ENCODE measurements around the gene SCARB1.

Gene SCARB1

GRCh38 chr12:124819080-124819479 lies 44.6 kb downstream of the SCARB1 start:
- DNase-seq, result no peak
- H3K36me3 ChIP-seq, result peaks cover 4% of the 10 kb centered on the region
- no peak for TF ChIP-seq CTCF (IDR thresholded peaks at IDR 0.05; ENCODE audit: low read depth, low read length)
- H3K4me3 ChIP-seq (ENCODE audit: low read depth, low read length), result no peak overlapping the region
- H3K27ac ChIP-seq, result no peak overlapping the region
- H3K27me3 ChIP-seq (ENCODE audit: insufficient read depth, low read depth, severe bottlenecking), result no peaks in the 10 kb centered on the region
- no peaks in the 10 kb centered on the region for H3K9me3 ChIP-seq (ENCODE audit: severe bottlenecking)

- Histone ChIP-seq H3K36me3 (peaks cover 16% of the 10 kb centered on the region), H3K9me3 (ENCODE audit: severe bottlenecking) (no peaks in the 10 kb centered on the region), H3K4me3 (ENCODE audit: low read depth, low read length) (no peak overlapping the region), H3K27ac (no peak overlapping the region), H3K27me3 (ENCODE audit: insufficient read depth, low read depth, severe bottlenecking) (no peaks in the 10 kb centered on the region)
- no peak for TF ChIP-seq CTCF (IDR thresholded peaks at IDR 0.05; ENCODE audit: low read depth, low read length)
- no peak for DNase-seq
Observed at GRCh38 chr12:124817076-124818000, 46.3 kb downstream of the SCARB1 start.

GRCh38 chr12:124816295-124816854 lies 47.3 kb downstream of the SCARB1 start:
- Histone ChIP-seq H3K27me3 (ENCODE audit: insufficient read depth, low read depth, severe bottlenecking) (no peaks in the 10 kb centered on the region), H3K4me3 (ENCODE audit: low read depth, low read length) (no peak overlapping the region), H3K9me3 (ENCODE audit: severe bottlenecking) (no peaks in the 10 kb centered on the region), H3K27ac (no peak overlapping the region), H3K36me3 (peaks cover 16% of the 10 kb centered on the region)
- DNase-seq, result no peak
- no peak for TF ChIP-seq CTCF (IDR thresholded peaks at IDR 0.05; ENCODE audit: low read depth, low read length)

GRCh38 chr12:124814741-124815613 lies 48.7 kb downstream of the SCARB1 start:
- no peak overlapping the region for H3K4me3 ChIP-seq (ENCODE audit: low read depth, low read length)
- H3K9me3 ChIP-seq (ENCODE audit: severe bottlenecking), result no peaks in the 10 kb centered on the region
- DNase-seq, result no peak
- TF ChIP-seq CTCF (IDR thresholded peaks at IDR 0.05; ENCODE audit: low read depth, low read length), result no peak
- H3K27me3 ChIP-seq (ENCODE audit: insufficient read depth, low read depth, severe bottlenecking), result no peaks in the 10 kb centered on the region
- H3K27ac ChIP-seq, result no peak overlapping the region
- peaks cover 16% of the 10 kb centered on the region for H3K36me3 ChIP-seq

- no peak overlapping the region for H3K4me3 ChIP-seq (ENCODE audit: low read depth, low read length)
- H3K9me3 ChIP-seq (ENCODE audit: severe bottlenecking), result no peaks in the 10 kb centered on the region
- DNase-seq, result no peak
- no peak for TF ChIP-seq CTCF (IDR thresholded peaks at IDR 0.05; ENCODE audit: low read depth, low read length)
- H3K27me3 ChIP-seq (ENCODE audit: insufficient read depth, low read depth, severe bottlenecking), result no peaks in the 10 kb centered on the region
- H3K27ac ChIP-seq, result no peak overlapping the region
- H3K36me3 ChIP-seq, result peaks cover 16% of the 10 kb centered on the region
Observed at GRCh38 chr12:124813782-124814181, 49.9 kb downstream of the SCARB1 start.

Data from WERI-Rb-1 (cell line).